Sigmoid colon (tissue), 7 donors: ENCODE results near the gene PGAM4. TPM values are rescaled to one million over a fixed set of nuclear protein-coding genes. Genes with fewer than 3 reads are reported as not detected.

Source experiments
- DNase-seq: peaks from one replicate; pipeline ENCODE4 v3.0.0-alpha.2; 2019
- H3K27ac ChIP-seq, 4 donors: fragments of 200-600 bp; sonication (generic); one replicate each; pipeline ENCODE4 v1.5.1; 2016 to 2019; ENCODE audit warnings: mild to moderate bottlenecking in 1 of 4
- H3K27me3 ChIP-seq, 3 donors: fragments of 200-600 bp; sonication (generic); one replicate each; pipeline ENCODE4 v1.5.1; 2019; ENCODE audit warnings: mild to moderate bottlenecking in 1 of 3
- H3K36me3 ChIP-seq, 4 donors: fragments of 200-600 bp; sonication (generic); one replicate each; pipeline ENCODE4 v1.5.1; 2016 to 2019
- H3K4me1 ChIP-seq, 4 donors: fragments of 200-600 bp; sonication (generic); one replicate each; pipeline ENCODE4 v1.5.1; 2017 to 2019
- H3K4me3 ChIP-seq, 4 donors: fragments of 200-600 bp; sonication (generic); one replicate each; pipeline ENCODE4 v1.5.1; 2017 to 2019; ENCODE audit warnings: mild to moderate bottlenecking in 2 of 4, moderate library complexity in 1 of 4
- H3K9me3 ChIP-seq, 4 donors: fragments of 200-600 bp in 3 of 4; sonication (generic) in 3 of 4; one replicate each; pipeline versions ENCODE4 v1.5.1 to v1.6.1; 2013 to 2019
- EP300 ChIP-seq, 4 donors: sonication (generic); formaldehyde crosslinking; IDR thresholded peaks; one replicate each; pipeline ENCODE4 v1.6.1; 2017; ENCODE audit warnings: antibody characterized with exemption in 4 of 4
- POLR2A ChIP-seq, 2 donors: fragments of 450-650 bp; IDR thresholded peaks; one replicate each; pipeline ENCODE4 v1.6.1; 2016; ENCODE audit warnings: antibody characterized with exemption in 2 of 2, mild to moderate bottlenecking in 2 of 2, moderate library complexity in 2 of 2
- POLR2AphosphoS5 ChIP-seq, 4 donors: sonication (generic); formaldehyde crosslinking; IDR thresholded peaks; one replicate each; pipeline ENCODE4 v1.6.1; 2017; ENCODE audit warnings: antibody characterized with exemption in 4 of 4
- WGBS, 2 donors: extraction: QIAGEN DNeasy Blood & Tissue Kit; methylation state at CpG; one replicate each; pipeline ENCODE4 v1.1.7; 2013; 5-methylcytosine and 5-hydroxymethylcytosine counted together
- intact Hi-C: fragments of 100-400 bp; cut with DNase I; formaldehyde crosslinking; loops from one replicate; pipeline ENCODE4 v1.15.1; 2023
- polyA plus RNA-seq, 3 donors: library from polyadenylated mRNA; stranded (reverse); fragments of 200-250 nt; gene quantifications; one replicate each; pipeline ENCODE4 v1.2.3, GENCODE V29; 2013
- total RNA-seq, 4 donors: library from RNA; depleted of rRNA; stranded (reverse); fragments of >200 nt; gene quantifications; one replicate each; pipeline ENCODE4 v1.1.0, GENCODE V29; 2016
- TF ChIP-seq, protein P1 (sequence below), 4 experiments: fragments of 450-650 bp in 3 of 4; fragments of 200-600 bp in 1 of 4; IDR thresholded peaks; one replicate each; pipeline ENCODE4 v1.5.1; 2016 to 2019; ENCODE audit warnings: antibody characterized with exemption in 4 of 4, mild to moderate bottlenecking in 3 of 4, moderate library complexity in 2 of 4
- donor health status: healthy with polysubstance abuse.
- donor health status: Bipolar disorder and iron deficiency.
- donor health status: healthy.

The PGAM4 gene
- total and polyA plus RNA-seq, 7 donors = not detected

DNA sequence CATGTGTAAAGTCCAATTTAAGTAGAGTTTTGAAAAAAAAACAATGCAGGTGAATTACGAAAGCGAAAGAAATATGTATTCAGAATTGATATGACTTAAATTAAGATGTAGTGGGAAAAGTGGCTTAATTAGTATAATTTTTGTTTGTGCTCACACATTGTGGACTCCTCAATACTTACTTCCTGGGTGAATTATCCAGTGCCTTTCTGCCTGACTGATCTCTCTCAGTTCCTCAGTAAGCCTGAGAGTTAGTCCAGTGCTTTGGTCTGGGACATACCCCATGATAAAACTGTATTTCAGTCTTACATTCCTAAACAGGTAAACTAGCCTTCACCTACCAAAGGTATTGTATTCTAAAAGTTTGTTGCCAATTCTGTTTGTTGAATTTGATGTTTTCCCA is 8.4 kb downstream of the PGAM4 start:
- 31 to 67% methylated on average over 2 of the region's 2 CpGs for WGBS, 2 donors
- Histone ChIP-seq H3K27ac (no peak overlapping the region), H3K9me3 (no peaks in the 10 kb centered on the region), H3K4me1 (no peaks in the 10 kb centered on the region), H3K27me3 (no peaks in the 10 kb centered on the region), H3K4me3 (no peak overlapping the region), H3K36me3 (no peaks in the 10 kb centered on the region)
- TF ChIP-seq, protein P1, sequence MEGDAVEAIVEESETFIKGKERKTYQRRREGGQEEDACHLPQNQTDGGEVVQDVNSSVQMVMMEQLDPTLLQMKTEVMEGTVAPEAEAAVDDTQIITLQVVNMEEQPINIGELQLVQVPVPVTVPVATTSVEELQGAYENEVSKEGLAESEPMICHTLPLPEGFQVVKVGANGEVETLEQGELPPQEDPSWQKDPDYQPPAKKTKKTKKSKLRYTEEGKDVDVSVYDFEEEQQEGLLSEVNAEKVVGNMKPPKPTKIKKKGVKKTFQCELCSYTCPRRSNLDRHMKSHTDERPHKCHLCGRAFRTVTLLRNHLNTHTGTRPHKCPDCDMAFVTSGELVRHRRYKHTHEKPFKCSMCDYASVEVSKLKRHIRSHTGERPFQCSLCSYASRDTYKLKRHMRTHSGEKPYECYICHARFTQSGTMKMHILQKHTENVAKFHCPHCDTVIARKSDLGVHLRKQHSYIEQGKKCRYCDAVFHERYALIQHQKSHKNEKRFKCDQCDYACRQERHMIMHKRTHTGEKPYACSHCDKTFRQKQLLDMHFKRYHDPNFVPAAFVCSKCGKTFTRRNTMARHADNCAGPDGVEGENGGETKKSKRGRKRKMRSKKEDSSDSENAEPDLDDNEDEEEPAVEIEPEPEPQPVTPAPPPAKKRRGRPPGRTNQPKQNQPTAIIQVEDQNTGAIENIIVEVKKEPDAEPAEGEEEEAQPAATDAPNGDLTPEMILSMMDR (IDR thresholded peaks at IDR 0.05) = no peak
- TF ChIP-seq EP300 (IDR thresholded peaks at IDR 0.05) (no peak), POLR2AphosphoS5 (IDR thresholded peaks at IDR 0.05) (no peak), POLR2A (IDR thresholded peaks at IDR 0.05) (no peak)
- no peak for DNase-seq
- intact Hi-C loops = no loop called here

DNA sequence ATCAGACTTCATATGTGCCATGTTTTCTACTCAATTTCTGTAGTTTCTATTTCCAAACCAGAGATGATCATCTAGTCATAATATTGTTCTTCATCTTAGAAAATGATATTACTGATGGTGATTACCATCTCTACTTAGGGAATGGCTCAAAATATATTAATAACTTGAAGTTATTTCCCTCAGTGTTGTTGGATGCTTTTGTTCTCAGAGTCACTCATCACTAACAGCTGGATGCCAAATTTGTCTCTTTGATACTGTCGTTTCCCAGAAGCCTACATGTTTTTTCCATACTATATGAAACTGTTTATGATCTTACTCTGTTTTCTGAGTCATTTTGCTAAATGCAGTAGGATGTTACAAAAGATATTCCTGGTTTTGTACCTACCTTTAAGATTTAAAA is 8.9 kb downstream of the PGAM4 start:
- TF ChIP-seq POLR2AphosphoS5 (IDR thresholded peaks at IDR 0.05) (no peak), POLR2A (IDR thresholded peaks at IDR 0.05) (no peak), EP300 (IDR thresholded peaks at IDR 0.05) (no peak)
- TF ChIP-seq, protein P1 (IDR thresholded peaks at IDR 0.05) = no peak
- Histone ChIP-seq H3K27me3 (no peaks in the 10 kb centered on the region), H3K27ac (no peak overlapping the region), H3K4me1 (no peaks in the 10 kb centered on the region), H3K9me3 (no peaks in the 10 kb centered on the region), H3K4me3 (no peak overlapping the region), H3K36me3 (no peaks in the 10 kb centered on the region)
- DNase-seq = no peak
- 16 to 44% methylated on average over 1 of the region's 1 CpG for WGBS, 2 donors
- intact Hi-C loops = no loop called here

DNA sequence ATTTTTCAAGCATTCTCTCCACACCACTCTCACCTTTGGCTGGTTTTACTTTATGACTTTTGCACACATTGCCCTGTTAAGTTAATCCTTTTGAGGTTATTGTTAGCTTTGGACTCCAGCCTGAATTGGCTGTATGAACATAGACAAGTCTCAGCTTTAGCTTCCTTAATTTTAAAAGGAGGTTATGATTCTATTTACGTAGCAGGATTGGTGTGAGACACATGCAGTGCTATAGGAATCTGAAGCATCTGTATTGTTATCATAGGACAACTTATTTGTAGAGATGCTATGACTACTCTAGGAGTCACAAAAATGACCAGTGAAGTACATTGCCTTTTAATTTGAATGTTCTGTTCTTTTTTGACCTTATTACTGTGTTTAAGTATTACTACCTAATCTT is 15.7 kb downstream of the PGAM4 start:
- DNase-seq = no peak
- TF ChIP-seq EP300 (IDR thresholded peaks at IDR 0.05) = no peak
- no peak for TF ChIP-seq POLR2AphosphoS5 (IDR thresholded peaks at IDR 0.05)
- TF ChIP-seq POLR2A (IDR thresholded peaks at IDR 0.05) = no peak
- TF ChIP-seq, protein P1 (IDR thresholded peaks at IDR 0.05) = no peak
- peaks cover 0 to 8% (median 0%) of the 10 kb centered on the region in 4 donors for H3K4me1 ChIP-seq
- H3K4me3 ChIP-seq = no peak overlapping the region
- H3K9me3 ChIP-seq = no peaks in the 10 kb centered on the region
- H3K27ac ChIP-seq = peak overlapping the region in 1 of 4 donors; percentile 33
- no peaks in the 10 kb centered on the region for H3K27me3 ChIP-seq
- intact Hi-C loops = no loop called here
- 23 to 54% methylated on average over 1 of the region's 1 CpG for WGBS, 2 donors
- H3K36me3 ChIP-seq = no peaks in the 10 kb centered on the region

DNA sequence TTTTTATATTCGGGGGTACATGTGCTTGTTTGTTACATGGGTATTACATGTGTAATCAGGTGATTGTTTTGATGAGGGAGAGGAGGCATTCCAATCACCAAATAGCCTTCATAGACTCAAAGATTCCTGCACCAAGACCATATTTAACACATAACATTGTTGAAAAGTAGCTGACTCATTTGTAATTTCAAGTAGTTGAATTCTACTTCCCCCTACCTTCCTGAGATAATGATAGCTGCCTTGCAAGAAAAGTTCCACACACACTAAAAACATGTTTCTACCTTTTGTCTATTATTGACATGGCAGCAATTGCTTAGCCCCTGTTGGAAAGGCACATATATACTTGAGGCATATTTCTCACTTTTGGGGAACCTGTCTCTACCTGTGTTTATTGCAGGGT is 16.1 kb downstream of the PGAM4 start:
- no peaks in the 10 kb centered on the region for H3K36me3 ChIP-seq
- WGBS, 2 donors = 19 to 48% methylated on average over 1 of the region's 1 CpG
- no peaks in the 10 kb centered on the region for H3K27me3 ChIP-seq
- H3K4me1 ChIP-seq = peaks cover 0 to 8% (median 0%) of the 10 kb centered on the region in 4 donors
- H3K4me3 ChIP-seq = no peak overlapping the region
- no peaks in the 10 kb centered on the region for H3K9me3 ChIP-seq
- intact Hi-C loops = no loop called here
- TF ChIP-seq, protein P1 (IDR thresholded peaks at IDR 0.05) = no peak
- TF ChIP-seq POLR2AphosphoS5 (IDR thresholded peaks at IDR 0.05) (no peak), EP300 (IDR thresholded peaks at IDR 0.05) (no peak), POLR2A (IDR thresholded peaks at IDR 0.05) (no peak)
- DNase-seq = no peak
- peak overlapping the region in 1 of 4 donors; percentile 33 for H3K27ac ChIP-seq

DNA sequence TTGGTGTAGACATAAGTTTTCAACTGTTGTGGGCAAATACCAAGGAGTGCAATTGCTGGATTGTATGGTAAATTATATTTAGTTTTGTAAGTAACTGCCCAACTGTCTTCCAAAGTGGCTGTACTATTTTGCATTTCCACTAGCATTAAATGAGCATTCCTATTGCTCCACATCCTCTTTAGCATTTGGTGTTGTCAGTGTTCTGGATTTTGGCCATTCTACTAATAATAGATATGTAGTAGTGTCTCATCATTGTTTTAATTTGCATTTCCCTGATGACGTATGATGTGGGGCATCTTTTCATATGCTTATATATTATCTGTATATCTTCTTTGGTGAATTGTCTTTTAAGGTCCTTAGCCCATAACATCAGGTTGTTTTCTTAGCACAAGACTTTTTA is 17.3 kb downstream of the PGAM4 start:
- Histone ChIP-seq H3K4me3 (no peak overlapping the region), H3K27ac (no peak overlapping the region), H3K27me3 (no peaks in the 10 kb centered on the region), H3K9me3 (no peaks in the 10 kb centered on the region), H3K4me1 (peaks cover 0 to 8% (median 0%) of the 10 kb centered on the region in 4 donors), H3K36me3 (no peaks in the 10 kb centered on the region)
- intact Hi-C loops = no loop called here
- WGBS, 2 donors = 77 to 94% methylated on average over 1 of the region's 1 CpG
- no peak for DNase-seq
- no peak for TF ChIP-seq POLR2A (IDR thresholded peaks at IDR 0.05)
- TF ChIP-seq EP300 (IDR thresholded peaks at IDR 0.05) = no peak
- no peak for TF ChIP-seq POLR2AphosphoS5 (IDR thresholded peaks at IDR 0.05)
- TF ChIP-seq, protein P1 (IDR thresholded peaks at IDR 0.05) = no peak
